ENCODE data around the gene IL12RB1.
A peak's percentile ranks its signal among the peaks of the same experiment; 100 is the strongest.

The IL12RB1 gene

DNA sequence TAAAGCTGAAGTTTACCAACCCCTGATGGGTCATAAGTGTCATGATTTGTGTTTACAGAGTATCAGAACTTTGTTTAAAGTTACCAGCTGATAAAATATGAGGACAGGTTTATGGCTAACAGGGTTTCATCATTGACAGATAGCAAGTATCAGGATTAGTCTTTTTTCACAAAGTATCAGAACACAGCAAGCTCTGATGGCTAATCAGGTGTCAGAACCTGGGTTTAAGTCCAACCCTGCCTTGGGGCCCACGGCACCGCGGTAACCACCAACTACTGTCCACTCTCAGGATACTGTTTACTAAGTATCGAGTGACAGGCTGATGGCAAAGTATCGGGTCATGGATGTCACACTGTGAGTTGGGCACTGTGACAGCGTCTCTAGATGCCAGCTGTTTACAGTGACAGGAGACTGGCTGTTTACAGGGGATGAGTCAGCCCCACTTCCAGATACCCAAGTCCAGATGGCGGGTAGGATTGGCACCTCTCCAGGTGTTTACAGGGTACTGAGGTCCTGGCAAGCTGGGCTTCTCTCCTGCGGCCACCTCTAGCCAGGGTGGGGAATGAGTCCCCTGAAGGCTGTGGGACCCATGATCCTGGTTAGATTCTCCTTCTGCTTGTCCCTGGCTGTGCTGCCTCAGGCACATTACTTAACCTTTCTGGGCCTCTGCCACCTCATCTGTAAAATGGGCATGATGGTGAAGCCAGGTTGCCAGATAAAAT, 57.0 kb downstream of the IL12RB1 start:
- H3K9me3 ChIP-seq (ENCODE audit: control insufficient read depth, insufficient read depth, low read length) = no peaks in the 10 kb centered on the region
- no peak overlapping the region for H3K9ac ChIP-seq (ENCODE audit: low read depth, low read length)
- H3K4me1 ChIP-seq (ENCODE audit: insufficient read depth, low read length) = no peaks in the 10 kb centered on the region

DNA sequence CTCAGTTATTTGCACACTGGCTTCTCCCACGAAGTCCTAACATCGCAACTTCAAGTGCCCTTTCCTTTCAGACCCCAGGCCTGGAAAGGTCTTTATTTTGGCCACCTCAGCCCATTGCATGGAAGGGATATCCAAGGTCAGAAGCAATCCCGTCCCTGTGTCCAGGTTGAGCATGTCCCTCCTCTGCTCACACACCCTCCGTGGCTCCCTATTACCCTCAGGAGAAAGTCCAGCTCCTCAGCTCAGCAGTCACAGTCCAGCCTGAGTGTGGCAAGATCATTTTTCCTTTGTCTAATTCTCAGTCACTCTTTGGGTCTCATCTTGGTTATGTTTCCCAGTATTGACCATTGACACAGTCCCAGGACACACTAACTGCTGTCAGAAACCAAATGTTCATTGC, 59.6 kb downstream of the IL12RB1 start:
- Histone ChIP-seq H3K9me3 (ENCODE audit: control insufficient read depth, insufficient read depth, low read length) (no peaks in the 10 kb centered on the region), H3K36me3 (ENCODE audit: insufficient read depth, low read length) (no peaks in the 10 kb centered on the region), H3K9ac (ENCODE audit: low read depth, low read length) (no peak overlapping the region), H3K4me1 (ENCODE audit: insufficient read depth, low read length) (peaks cover 4% of the 10 kb centered on the region; the same call in 1 of the 2 replicates)

More for the DNA sequence above, 57.0 kb downstream of the IL12RB1 start:
- H3K36me3 ChIP-seq (ENCODE audit: insufficient read depth, low read length) = no peaks in the 10 kb centered on the region

DNA sequence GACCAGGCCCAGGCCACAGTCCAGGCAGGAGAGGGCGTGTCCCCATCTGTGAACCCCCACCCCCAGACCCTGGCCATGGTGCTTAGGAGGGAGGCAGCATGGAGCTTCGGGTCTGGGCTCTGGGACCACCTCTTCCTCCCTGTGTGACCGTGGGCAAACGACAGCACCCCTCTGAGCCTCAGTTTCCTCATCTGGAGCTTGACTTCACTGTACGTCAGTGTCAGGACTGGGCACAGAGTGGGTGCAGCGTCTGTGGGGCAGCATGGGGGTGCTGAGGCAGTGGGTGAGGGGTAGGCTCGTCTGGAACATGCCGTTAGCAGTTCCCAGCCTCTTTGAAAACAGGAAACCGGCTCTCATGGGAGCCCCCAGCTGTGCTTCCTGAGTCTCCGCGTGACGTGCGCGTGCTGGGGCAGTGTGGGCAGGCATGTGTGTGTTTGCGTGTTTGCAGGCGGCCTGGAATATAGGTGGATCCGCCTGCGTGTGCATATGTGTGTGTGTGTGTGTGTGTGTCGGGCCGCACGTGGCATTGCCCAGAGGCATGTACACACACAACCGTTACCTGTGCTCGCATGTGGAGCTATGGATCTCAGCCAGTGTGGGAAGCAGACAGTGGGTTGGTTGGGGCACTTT, 63.0 kb downstream of the IL12RB1 start:
- no peaks in the 10 kb centered on the region for H3K36me3 ChIP-seq (ENCODE audit: insufficient read depth, low read length)
- peaks cover 4% of the 10 kb centered on the region; the same call in 1 of the 2 replicates for H3K4me1 ChIP-seq (ENCODE audit: insufficient read depth, low read length)
- H3K9ac ChIP-seq (ENCODE audit: low read depth, low read length) = peak overlapping the region; percentile 11; the same call in 1 of the 2 replicates
- no peaks in the 10 kb centered on the region for H3K9me3 ChIP-seq (ENCODE audit: control insufficient read depth, insufficient read depth, low read length)

DNA sequence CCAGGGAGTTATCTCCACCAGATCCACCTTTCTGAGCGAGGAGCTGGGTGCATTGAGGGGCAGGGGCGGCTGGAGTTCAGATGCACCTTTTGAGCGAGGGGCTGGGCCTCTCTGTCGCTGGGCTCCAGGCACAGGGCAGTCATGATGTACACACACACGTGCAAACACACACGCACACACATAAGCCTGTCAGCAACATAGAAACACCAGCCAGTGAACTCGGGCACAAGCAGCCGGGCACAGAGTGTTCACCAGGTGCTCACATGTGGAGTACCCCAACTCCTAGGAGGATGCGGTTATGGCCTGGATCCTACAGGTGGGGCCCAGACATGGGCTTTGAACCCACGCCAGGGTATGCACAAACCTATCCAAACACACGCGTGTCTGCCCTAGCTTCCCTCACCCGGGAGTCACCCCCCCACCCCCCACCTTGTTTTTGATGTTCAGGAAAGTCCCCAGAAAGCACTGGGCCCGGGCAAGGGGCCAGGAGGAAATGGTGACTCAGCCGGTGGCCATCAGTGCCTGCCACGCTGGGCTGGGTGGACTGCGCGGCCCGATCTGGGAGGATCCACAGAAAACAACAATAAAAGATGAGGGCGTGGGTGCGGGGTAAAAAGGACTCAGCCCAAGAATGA, 65.5 kb downstream of the IL12RB1 start:
- no peaks in the 10 kb centered on the region for H3K9me3 ChIP-seq (ENCODE audit: control insufficient read depth, insufficient read depth, low read length)
- H3K4me1 ChIP-seq (ENCODE audit: insufficient read depth, low read length) = peaks cover 4% of the 10 kb centered on the region; the same call in 1 of the 2 replicates
- H3K9ac ChIP-seq (ENCODE audit: low read depth, low read length) = peak overlapping the region; percentile 50; the same call in 1 of the 2 replicates
- no peaks in the 10 kb centered on the region for H3K36me3 ChIP-seq (ENCODE audit: insufficient read depth, low read length)

DNA sequence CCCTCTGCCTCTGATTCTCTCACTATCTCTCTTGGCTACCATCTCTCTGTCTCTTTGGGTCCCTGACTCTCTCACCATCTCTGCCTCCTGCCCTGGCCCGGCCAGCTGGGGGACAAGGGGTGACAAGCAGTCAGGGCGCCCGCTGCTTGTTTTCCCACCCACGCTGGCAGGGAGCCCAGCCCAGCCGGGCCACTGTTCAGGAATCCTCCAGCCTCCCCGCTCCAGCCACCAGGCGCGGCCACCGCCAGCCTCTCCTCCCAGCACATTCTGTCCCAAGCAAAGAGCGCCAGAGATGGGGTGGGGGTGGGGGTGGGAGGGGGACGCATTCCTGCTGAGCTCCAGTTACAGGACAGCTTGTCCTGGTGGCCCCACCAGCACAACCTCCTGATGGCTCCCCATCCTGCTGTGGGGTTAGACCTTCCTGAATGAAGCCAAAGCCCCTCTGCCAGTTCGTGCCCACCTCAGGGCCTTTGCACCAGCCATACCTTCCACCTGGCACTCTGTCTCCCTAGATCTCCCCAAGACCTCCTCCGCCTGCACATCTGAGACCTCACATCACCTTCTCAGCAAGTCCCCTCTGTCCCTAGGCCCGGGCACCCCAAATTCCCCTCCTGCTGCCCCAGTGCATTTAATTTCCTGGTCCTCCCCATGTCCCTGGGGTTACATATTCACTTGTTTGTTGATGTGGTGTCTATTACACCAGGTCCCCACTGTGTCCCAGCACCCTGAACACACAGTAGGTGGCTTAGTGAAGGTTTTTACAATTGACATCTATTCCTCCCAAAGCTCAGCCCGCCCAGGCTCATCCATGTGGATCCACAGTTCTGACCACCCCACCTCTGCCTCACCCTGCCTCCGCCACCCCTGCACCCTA, 66.3 kb downstream of the IL12RB1 start:
- H3K36me3 ChIP-seq (ENCODE audit: insufficient read depth, low read length) = no peaks in the 10 kb centered on the region
- H3K9me3 ChIP-seq (ENCODE audit: control insufficient read depth, insufficient read depth, low read length) = no peaks in the 10 kb centered on the region
- peaks cover 4% of the 10 kb centered on the region; the same call in 1 of the 2 replicates for H3K4me1 ChIP-seq (ENCODE audit: insufficient read depth, low read length)
- no peak overlapping the region for H3K9ac ChIP-seq (ENCODE audit: low read depth, low read length)

DNA sequence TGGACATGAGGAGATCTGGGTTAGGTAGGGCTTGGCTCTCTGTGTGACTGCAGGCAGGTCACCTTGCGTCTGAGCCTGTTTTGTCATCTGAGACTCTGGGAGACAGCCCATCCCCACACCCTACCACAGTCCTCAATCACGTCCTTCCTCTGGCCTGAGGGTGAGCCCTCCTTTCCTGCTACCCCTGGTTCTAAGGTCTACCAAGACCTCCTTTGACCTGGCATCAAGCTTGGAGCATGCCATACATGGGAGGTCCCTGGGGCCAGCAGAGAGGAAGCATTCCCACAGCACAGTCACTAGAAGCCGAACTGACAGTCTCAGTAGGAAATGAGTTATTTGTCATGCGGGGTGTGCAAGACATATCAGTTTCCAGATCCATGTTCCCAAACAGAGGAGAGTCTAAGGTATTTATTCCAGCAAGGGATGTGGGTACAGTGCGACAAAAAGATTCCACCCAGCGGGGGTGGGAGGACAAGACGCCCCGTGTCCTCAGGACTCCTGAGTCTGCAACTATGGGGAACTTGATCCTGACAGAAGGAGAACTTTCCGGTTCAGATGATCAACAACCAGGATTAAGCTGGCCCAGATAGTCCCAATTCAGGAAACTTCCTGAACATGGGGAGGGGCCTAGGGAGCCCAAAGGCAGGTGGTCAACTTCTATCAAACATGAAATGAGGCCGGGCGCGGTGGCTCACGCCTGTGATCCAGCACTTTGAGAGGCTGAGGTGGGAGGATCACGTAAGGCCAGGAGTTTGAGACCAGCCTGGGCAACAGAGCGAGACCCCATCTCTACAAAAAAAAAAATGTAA, 69.3 kb downstream of the IL12RB1 start:
- no peak overlapping the region for H3K9ac ChIP-seq (ENCODE audit: low read depth, low read length)
- H3K4me1 ChIP-seq (ENCODE audit: insufficient read depth, low read length) = no peaks in the 10 kb centered on the region; the same call in 1 of the 2 replicates
- H3K36me3 ChIP-seq (ENCODE audit: insufficient read depth, low read length) = no peaks in the 10 kb centered on the region
- no peaks in the 10 kb centered on the region for H3K9me3 ChIP-seq (ENCODE audit: control insufficient read depth, insufficient read depth, low read length)

DNA sequence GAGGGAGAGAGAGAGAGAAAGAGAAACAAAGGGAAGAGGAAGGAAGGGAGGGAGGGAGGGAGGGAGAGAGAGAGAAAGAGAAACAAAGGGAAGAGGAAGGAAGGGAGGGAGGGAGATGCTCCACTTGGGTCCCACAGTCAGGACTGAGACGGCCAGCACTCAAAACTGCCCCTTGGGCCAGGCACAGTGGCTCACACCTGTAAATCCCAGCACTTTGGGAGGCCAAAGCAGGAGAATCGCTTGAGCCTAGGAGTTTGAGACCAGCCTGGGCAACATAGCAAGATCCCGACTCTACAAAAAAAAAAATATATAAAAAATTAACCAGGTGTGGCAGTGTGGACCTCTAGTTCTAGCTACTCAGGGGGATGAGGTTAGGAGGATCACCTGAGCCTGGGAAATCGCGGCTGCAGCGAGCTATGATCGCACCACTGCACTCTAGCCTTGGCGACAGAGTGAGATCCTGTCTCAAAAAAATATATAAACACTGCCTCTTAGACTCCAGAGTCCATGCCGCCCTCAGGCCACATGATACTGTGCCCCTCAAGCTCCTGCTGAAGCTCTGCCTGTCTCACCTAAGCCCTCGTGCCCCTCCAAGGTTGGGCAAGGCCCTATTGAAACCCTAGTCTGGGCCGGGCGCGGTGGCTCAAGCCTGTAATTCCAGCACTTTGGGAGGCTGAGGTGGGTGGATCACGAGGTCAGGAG, 70.4 kb downstream of the IL12RB1 start:
- Histone ChIP-seq H3K9ac (ENCODE audit: low read depth, low read length) (no peak overlapping the region), H3K4me1 (ENCODE audit: insufficient read depth, low read length) (no peaks in the 10 kb centered on the region), H3K9me3 (ENCODE audit: control insufficient read depth, insufficient read depth, low read length) (no peaks in the 10 kb centered on the region), H3K36me3 (ENCODE audit: insufficient read depth, low read length) (no peaks in the 10 kb centered on the region)

DNA sequence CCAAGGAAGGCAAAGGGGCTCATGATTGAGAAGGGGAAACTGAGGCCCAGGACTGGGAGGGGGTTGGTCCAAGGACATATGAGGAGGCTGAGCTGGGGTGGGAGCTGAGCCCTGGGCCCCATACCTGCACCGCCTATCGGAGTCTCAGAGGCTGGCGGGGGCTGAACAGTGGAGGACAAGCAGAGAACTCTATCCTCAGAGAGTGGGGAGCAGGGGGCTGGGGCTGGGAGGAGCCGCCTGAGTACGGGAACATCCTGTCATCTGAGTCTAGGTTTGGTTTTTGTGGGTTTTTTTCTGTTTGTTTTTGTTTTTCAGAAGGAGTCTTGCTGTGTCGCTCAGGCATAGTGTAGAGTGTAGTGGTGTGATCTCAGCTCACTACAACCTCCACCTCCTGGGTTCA, 72.5 kb downstream of the IL12RB1 start:
- Histone ChIP-seq H3K9ac (ENCODE audit: low read depth, low read length) (no peak overlapping the region), H3K36me3 (ENCODE audit: insufficient read depth, low read length) (no peaks in the 10 kb centered on the region), H3K9me3 (ENCODE audit: control insufficient read depth, insufficient read depth, low read length) (no peaks in the 10 kb centered on the region), H3K4me1 (ENCODE audit: insufficient read depth, low read length) (no peaks in the 10 kb centered on the region)

DNA sequence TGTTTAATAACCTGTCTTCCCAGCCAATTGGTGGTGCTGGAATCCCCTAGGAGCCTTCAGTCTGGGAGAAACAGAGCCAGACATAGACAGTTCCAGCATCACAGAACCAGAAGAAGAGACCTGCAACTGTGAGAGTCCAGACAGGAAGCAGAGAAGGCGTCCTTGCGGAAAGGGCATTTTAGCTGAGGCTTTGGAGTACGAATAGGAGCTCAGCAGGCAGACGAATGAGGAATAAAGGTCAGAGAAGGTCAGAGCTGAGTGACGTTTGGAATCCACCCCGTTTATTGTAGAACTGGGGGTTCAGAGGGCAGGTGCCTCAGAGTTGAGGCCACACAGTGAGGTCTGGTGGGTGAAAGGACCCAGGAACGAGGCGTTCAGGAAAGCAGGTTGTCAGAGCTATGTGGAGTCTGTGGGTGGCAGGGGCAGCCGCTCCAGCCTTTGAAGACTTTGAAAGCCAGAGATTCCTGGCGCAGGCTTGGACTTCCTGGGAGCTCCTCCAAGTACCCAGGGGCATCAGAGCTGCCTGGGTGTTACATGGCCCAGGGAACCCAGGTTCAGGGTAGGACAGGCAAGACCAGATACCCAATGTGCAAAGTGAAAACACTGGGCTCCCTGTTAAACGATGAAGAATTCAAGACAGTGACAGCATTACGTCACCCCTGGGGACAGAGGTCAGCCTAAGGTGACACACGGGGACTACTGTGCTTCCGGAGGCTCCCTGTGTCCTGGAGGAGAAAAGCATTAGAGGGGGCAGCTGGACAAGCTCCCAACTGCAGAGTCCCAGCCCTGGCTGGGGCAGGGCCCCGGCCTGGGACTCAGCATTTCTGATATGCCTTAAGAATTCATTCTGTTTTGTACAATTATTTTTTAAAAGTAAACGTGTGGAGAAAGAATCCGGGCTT, 73.3 kb downstream of the IL12RB1 start:
- no peaks in the 10 kb centered on the region for H3K36me3 ChIP-seq (ENCODE audit: insufficient read depth, low read length)
- no peak overlapping the region for H3K9ac ChIP-seq (ENCODE audit: low read depth, low read length)
- H3K9me3 ChIP-seq (ENCODE audit: control insufficient read depth, insufficient read depth, low read length) = no peaks in the 10 kb centered on the region
- no peaks in the 10 kb centered on the region; the same call in 1 of the 2 replicates for H3K4me1 ChIP-seq (ENCODE audit: insufficient read depth, low read length)

DNA sequence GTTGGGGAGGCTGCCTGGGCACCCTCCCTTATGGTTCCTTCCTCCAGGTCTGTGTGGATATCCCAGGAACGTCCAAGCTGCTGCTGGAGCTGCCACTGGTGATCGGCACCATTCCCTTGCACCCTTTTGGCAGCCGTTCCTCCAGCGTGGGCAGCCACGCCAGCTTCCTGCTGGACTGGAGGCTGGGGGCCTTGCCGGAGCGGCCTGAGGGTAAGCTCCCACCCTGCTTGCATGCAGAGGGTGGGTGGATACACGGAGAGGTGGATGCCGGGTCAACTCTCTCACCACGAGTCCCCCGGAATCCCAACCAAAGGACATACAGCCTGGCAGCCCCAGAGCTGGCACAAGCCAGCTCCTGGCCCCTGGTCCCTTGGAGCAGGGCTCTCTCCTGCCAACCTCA, 76.6 kb downstream of the IL12RB1 start:
- no peaks in the 10 kb centered on the region; the same call in 1 of the 2 replicates for H3K4me1 ChIP-seq (ENCODE audit: insufficient read depth, low read length)
- no peaks in the 10 kb centered on the region for H3K36me3 ChIP-seq (ENCODE audit: insufficient read depth, low read length)
- H3K9ac ChIP-seq (ENCODE audit: low read depth, low read length) = no peak overlapping the region

DNA sequence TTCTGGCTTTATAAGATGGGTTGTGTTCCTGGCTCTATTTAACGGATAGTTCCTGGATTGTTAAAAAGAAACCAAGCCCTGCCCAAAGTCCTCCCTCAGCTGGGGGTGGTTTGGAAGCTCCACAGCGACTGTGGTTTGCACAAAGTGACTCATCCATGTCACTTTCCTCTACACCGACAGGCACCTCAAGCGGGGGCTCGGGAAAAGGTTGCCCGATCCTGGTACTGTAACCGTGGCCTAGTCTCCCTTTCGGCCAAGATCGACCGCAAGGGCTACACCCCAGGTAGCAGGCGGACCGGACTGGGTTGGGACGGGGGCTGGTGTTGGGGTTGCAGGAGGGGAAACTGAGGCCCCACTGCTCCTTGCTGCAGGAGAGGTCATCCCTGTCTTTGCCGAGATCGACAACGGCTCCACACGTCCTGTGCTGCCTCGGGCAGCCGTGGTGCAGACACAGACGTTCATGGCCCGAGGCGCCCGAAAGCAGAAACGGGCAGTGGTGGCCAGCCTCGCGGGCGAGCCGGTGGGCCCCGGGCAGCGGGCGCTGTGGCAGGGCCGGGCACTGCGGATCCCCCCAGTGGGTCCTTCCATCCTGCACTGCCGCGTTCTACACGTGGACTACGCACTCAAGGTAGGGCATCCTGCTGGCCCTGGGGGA, 77.2 kb downstream of the IL12RB1 start:
- Histone ChIP-seq H3K36me3 (ENCODE audit: insufficient read depth, low read length) (no peaks in the 10 kb centered on the region), H3K9me3 (ENCODE audit: control insufficient read depth, insufficient read depth, low read length) (peaks cover 3% of the 10 kb centered on the region; the same call in 1 of the 2 replicates), H3K4me1 (ENCODE audit: insufficient read depth, low read length) (no peaks in the 10 kb centered on the region; the same call in 1 of the 2 replicates), H3K9ac (ENCODE audit: low read depth, low read length) (no peak overlapping the region)

More for the DNA sequence above, 76.6 kb downstream of the IL12RB1 start:
- peaks cover 3% of the 10 kb centered on the region; the same call in 1 of the 2 replicates for H3K9me3 ChIP-seq (ENCODE audit: control insufficient read depth, insufficient read depth, low read length)

Measured in ES-I3 (cell line).